A172 (cell line): ENCODE measurements around the gene PVALEF. TPM values are rescaled to one million over a fixed set of nuclear protein-coding genes. Genes with fewer than 3 reads are reported as not detected.

Experiments
- DNase-seq: peaks from one replicate; pipeline ENCODE4 v3.0.0-alpha.2; 2015; ENCODE audit warnings: low spot score
- total RNA-seq: library from RNA; depleted of rRNA; stranded (reverse); fragments of >200 nt; shearing (Covaris generic); gene quantifications from 2 replicates; pipeline ENCODE4 v1.2.3, GENCODE V29; 2014

PVALEF gene
- total RNA-seq, 1 experiment from 2014 or later, result not detected

DNA sequence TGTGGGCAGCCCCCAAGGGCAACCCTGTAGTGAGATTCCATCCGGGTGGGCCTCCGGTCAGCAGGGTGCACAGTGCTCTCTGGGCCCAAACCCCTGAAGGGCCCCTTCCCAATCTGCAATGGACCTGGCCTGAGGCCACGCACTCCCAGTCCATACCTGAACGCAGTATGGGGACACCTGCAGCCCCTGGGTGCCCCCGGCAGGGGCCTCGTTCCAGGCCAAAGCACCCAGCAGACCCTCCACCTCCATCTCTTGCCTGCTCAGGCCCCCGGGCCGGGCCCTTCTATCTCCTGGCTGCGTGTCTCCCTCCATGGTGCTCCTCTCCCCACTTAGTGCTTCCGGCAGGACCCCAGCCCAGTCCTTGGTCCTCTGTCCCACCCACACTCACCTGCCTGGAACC lies 18.0 kb downstream of the PVALEF start:
- no peak for DNase-seq

DNA sequence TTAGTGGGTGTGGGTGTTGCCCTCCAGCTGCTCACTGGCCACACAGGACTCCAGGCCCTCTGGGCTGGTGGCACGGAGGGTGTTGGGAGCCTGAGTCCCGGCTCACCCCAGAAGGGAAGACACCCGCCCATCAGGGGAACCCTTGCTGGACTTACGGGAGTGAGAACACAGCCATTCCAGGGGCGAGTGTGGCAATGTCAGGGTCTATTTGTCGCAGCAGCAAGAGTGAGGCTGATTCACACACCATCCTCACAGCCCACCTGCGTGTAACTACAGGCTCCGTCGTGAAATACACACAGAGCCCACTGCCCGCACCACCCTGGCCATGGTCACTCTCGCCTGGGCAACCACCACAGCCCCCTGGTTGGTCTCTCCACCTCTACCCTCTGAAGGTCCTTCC lies 18.5 kb downstream of the PVALEF start:
- DNase-seq, result no peak

DNA sequence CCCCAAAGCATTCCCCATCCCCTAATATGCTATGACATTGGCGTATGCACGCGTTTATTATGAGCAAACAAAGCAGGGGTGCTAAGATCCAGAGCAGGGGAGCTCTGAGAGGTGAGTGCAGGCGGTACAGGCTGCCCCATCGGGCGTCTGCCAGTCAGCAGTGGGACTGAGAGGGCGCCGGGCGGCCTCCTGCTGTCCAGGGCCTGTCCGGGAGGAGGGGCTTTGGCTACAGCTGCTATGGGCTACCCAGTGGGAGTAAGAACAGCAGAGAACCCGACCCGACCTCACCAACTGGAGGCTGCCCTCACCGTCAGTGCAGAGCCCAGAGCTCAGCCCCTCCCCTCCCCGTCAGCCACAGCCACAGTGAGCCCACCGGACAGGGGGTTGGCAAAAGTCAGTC lies 19.2 kb downstream of the PVALEF start:
- DNase-seq, result no peak

DNA sequence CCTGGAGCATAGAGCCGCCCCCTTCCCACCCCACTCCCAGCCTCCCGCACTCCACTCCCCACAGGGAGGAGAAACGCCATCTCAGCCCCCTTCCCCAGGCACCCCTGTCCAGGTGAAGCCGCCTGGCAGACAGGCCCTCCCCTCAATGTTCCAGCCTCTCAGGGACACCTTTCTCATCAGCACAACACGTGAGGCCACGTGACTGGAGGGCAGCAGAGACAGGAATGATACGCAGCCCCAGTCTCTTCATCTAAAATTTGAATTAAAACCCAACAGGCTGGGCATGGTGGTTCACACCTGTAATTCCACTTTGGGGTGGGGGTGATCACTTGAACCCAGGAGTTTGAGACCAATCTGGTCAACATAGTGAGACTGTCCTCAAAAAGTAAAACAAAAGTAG lies 20.9 kb downstream of the PVALEF start:
- DNase-seq, result no peak

DNA sequence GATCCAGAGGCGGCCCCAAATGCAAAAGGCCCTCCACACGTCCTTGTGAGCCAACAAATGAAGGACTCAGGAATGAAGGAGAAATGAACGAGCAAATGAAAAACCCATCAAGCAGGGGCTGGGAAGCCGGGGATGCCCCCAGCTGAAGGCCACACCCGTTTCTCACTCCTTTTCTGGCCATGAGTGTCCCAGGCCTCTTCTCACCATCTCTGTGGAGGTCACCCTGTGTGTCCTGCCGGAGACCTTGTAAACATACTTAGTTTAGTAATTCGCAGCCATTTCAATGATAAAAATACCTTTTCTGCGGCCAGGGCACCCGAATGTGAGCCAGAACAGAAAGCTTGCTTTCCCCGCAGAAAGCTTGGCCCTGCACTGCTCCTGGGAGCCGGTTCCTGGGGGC lies 21.8 kb downstream of the PVALEF start:
- no peak for DNase-seq

DNA sequence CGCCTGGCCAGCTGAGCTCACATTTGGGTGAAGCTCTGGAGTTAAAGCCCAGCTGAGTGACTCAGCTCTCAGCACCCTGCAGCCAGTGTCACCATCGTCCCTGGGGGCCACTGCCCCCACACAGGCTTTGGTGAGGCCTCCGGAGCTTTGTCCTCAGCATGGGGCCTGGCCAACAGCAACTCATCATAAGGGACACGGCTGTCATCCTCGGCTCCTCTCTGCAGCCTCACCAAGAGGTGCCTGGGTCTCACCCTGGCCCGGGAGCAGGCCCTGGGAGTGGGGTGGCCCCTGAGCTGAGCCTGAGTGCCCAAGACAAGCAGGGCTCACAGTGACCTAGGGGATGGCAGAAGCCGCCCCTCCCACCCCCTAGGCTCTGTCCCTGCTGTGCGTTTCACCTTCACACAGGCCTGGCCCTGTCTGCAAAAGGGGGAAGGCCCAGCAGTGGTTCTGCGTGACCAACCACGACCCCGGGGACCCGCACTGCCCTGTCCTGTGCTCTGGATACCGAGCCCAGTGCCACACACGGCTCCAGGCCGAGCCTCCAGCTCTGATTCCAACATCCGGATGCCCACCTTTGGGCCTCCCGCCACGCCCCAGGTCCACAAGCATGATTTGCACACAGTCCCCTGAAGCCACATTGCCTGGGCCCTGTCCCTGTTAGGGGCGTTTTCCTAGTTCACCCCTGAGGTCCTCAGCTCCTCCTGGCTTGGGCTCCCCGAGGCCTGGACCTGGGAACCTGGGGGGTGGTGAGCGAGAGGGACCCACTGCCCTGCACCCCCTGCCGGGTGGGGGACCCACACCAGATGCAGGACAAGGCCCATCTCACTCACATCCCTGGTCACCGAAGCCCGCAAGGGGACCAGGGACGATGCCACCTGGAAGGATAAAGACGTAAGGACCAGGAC lies 22.5 kb downstream of the PVALEF start:
- no peak for DNase-seq

DNA sequence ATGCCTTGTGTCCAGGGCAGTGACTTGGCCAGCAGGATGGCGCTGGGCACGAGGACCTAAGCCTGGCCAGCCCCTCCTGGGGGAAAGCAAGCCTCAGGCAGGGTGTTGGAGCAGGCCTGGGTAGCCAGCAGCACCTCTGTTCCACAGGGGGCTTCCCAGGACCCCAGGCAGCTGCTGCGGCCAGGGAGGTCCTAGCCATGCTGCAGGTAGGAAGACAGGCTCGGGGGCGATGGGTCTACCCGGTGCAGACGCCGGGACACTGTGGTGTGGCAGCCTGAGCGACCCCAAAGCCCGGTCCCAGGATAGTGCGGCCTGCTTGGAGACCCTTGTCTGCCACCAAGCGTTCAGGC lies 23.2 kb downstream of the PVALEF start:
- DNase-seq, result no peak

DNA sequence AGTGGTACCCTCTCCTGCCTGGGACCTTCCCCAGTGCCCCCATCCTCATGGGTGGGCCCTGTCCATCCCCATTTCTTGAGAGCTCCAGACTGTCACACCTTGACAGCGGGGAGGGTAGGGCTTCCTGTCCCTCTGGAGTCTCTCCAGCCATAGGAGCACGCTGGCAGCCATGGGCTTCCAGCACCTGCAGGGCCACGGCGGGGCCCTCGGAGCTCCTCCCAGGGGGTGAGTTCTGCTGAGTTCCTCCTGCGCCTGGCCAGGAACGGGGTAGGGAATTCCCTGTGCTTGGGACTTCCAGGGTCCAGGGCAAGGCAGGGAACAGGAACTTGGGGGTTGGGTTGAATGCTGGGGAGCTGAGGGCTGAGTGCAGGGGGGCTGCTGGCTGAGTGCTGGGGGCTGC lies 23.7 kb downstream of the PVALEF start:
- DNase-seq, result no peak

DNA sequence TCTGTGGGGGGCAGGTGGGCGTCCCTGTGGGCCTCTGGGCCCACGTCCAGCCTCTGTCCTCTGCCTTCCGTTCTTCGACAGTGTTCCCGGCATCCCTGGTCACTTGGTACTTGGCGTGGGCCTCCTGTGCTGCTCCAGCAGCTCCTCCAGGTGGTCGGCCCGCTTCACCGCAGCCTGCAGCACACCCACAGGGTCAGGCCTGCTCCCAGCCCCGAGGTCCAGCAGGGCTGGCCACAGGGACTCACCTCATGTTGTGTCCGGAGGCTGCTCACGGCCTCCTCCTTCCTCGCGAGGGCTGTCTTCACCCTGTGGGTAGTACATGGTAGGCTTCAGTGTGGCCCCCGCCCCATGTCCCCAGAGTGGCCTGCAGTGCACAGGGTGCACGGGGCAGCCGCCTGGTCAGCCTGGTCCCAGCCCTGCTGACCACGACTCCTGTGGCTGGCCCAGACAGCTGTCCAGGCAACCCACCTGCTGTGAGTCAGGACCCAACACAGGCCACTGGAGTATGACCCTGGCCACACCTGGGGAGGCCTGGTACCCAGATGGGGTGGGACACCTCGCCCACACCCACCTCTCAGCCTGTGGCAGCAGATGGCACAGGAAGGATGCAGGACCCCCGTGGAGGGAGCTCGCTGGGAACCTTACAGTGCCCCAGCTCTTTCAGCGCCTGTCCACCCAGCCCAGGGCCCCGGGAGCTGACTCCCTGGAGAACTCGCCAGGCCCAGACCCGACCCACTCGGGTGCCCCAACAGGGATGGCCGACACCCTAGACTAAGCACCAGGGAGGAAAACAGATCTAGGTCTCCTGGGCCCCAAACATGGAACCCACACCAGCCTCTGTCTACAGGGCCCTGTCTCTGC lies 24.6 kb downstream of the PVALEF start:
- no peak for DNase-seq

DNA sequence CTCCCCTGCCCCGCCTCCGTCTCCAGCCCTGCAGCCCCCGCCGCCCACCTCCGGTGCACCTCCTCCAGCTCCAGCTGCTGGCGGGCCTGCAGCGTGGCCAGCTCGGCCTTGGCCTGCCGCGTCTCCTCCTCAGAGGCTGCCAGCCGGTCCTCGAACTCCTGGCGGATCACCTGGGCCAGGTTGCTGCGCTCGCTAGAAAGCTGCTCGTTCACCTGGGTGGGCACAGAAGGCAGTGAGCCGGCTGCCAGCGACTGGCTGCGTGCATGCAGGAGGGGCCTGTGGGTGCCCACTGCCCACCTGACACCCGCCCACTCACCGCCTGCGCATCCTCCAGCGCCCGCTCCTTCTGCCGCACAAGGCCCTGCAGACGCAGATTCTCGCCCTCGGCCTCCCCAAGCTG lies 25.3 kb downstream of the PVALEF start:
- DNase-seq, result no peak

DNA sequence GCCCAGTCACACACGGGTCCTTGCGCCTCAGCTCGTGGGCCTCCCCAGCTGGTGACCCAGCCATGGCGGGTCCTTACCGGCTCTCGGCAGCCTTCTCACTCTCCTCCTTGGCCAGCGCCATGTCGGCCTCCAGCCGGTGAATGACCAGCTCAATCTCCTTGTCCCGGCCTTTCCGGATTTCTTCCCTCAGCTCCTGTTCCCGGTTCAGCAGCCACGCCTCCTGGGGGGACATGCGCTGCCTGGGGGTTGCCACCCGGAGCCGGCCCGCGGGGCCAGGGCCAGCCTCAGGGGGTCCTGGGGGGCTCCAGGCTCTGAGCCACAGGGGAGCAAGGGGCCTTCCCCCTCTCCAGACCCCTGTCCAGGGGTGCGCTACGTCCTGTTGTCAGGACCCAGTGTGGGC lies 25.8 kb downstream of the PVALEF start:
- DNase-seq, result no peak

DNA sequence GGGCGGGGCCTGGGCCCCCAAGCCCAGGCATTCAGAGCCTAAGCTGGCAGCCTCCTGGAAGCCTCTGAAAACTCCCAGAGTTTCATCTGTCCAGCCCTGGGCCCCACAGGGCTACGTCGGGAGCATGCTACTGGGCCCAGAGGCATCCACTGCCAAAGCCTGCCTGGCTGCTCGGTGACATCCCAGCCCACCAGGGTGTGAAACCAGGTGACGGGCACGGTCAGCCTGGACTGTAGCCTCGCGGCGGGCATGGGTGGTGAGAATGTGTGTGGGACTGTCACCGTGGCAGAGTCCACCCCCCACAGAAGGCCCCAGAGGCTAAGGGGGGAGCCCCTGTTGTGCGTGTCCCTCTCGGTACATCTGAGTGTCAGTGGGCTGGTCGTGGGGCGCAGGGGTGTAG lies 26.3 kb downstream of the PVALEF start:
- no peak for DNase-seq

DNA sequence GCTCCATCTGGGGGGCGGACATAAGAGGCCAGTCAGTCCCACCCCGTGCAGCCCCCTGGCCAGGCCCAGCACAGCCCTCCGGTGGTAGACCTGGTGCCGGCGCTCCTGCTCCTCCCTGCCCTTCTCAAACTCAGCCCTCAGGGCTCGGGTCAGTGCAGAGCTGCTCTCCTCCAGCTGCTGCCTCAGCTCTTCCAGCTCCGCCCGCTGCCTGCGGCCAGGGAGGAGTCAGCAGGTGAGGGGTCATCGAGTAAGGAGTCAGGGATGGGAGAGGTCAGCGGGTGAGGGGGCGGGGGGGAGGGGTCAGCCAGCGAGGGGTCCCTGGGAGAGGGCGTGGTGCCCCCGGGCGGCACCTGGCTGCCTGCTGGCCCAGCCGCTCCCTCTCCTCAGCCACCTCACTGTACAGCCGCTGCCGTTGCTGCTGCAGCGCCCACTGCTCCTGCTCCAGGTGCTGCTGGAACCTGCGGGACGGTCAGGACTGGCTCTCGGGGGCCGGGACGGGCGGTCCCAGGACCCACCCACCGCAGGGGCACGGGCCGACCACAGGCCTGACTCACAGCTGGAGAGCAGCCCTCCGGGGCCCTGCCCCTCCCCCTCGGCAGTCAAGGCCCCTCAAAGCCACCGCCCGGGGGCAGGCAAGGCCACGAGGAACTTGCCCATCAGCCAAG lies 27.2 kb downstream of the PVALEF start:
- no peak for DNase-seq

DNA sequence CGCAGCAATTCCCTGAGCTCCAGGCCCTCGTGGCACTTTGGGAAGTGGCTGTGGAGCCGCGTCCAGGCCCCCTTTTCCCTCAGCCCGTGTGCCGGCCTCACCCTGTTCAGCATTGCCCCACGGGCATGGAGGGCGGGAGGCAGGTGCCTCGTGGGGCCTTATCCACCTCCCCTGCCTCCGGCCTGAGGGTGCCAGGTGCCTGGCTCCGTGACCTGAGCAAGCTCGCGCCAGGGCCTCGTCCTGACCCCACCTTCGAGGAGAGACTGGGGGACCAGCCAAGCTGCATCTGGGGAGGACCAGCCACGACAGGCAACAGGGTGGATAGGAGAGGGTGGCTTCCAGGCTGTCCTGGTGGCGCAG lies 27.7 kb downstream of the PVALEF start:
- no peak for DNase-seq

DNA sequence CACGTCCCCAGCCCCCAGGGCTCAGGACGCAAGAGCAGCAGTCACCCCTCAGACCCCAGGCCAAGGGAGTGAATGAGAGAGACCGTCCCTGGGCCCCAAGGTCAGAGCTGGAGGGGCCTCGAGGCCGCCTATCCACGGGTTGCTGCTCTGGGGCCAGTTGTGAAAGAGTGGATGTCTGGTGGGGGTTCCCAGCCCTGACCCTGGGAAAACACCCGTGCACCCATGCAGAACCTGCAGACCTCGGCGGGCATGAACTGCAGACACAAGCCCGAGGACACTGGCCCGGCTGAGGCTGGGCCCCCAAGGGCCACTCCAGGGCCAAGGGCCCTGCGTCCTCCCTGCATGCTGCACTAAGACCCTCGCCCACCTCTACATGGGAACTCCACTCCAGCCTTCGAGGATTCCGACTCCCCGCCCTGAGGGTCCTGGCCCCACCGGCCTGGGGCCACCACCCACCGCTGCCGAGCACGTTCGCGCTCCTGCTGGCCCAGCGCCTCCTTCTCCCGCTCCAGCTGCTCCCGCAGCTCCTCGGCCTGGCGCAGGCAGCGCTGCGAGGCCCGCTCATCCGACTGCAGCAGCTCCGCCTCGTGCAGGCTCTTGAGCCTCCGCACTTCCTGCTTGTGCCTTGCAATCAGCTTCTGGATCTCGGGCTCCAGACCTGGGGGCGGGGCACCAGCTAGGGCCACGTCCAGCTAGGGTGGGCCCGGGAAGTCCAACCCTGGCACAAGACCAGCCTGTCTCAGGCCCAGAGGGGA lies 28.3 kb downstream of the PVALEF start:
- DNase-seq, result no peak

DNA sequence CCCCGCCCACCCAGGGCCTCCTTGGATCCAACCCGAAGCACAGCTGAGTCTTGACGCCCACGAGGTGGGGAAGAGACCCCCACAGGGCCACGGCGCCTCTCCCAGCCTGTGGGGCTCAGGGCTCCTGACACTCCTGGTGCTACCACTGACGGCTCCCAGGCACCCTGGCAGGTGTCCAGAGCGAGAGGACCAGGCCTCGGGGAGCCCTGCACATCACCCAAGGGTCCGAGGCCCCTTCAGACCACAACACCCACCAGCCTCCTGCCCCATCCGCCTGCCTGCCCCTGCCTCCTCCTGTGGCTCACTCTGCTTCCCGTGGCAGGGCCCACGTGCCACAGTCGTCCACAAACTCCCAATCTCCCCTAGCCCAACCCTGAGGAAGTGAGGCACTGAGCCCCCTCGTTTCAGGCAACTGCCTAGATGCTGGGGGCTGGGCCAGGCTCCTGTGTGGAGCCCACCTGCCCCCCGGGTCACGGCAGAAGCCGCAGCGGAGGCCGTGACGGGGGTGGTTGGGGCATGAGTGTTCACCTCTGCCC lies 29.0 kb downstream of the PVALEF start:
- no peak for DNase-seq

DNA sequence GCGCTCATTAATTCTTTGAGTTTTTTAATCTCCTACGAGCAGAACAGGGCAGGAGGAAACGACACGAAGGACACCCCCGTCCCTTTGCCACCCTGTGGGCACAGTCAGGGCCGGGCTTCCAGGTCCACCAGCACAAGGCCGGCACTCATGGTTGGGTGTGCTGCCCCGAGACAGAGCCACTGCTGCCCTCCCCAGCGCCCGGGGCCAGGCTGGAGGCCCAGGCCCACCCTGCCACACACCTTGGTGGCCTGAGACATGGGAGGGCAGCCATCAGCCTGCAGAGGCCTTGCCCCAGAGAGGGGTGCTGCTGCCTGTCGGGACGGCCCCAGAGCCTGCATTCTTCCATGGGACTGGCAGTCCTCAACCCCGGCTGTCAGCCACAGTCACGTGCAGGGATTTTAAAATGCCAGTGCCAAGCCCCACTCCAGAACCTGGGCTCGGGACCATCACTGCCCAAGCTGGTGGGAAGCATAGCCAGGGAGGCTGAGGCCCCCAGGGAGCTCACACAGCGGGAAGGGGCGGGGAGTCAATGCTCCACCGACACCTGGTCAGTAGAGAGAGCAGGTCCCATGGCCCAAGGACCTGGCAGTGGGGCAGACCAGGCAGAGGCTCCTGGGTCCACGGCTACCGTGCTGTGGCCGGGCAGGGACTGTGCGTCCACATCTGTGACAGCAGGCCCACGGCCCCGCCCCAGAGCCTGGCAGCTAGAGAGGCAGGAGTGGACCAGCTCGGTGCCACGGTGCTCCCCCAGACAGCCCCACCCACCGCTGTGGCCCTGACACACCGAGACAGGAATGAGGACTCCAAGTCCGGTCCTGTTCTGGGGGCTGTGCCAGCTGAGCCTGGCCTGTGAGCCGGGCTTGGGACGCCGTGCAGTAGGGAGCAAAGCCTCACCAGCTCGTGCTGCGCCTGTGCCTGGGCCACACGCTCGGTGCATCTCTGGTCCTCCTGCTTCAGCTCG lies 29.9 kb downstream of the PVALEF start:
- no peak for DNase-seq

DNA sequence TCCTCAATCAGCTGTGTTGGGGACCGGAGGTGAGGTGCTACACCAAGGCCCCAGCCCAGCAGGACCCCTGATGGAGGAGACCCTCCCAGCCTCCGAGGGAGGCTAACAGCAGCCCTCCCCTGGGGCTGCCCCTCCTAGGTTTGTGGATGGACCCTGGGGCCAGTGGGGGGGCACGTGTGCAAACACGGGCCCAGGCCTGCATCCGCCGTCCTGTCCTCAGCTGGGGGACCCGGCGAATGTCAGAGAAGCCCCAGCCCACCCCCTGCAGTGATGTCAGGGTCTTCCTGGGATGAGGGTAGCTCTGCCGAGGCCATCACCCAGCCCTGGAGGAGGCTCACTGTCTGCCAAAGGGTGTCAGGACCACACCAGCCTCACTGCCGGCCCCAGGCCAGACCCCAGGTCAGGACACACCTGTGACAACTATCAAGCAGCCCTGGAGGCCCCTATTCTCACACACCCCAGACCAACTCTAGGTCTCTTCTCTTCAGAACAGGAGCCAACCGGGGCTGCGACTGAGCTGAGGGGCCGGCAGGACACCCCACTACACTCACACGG lies 30.7 kb downstream of the PVALEF start:
- DNase-seq, result no peak

DNA sequence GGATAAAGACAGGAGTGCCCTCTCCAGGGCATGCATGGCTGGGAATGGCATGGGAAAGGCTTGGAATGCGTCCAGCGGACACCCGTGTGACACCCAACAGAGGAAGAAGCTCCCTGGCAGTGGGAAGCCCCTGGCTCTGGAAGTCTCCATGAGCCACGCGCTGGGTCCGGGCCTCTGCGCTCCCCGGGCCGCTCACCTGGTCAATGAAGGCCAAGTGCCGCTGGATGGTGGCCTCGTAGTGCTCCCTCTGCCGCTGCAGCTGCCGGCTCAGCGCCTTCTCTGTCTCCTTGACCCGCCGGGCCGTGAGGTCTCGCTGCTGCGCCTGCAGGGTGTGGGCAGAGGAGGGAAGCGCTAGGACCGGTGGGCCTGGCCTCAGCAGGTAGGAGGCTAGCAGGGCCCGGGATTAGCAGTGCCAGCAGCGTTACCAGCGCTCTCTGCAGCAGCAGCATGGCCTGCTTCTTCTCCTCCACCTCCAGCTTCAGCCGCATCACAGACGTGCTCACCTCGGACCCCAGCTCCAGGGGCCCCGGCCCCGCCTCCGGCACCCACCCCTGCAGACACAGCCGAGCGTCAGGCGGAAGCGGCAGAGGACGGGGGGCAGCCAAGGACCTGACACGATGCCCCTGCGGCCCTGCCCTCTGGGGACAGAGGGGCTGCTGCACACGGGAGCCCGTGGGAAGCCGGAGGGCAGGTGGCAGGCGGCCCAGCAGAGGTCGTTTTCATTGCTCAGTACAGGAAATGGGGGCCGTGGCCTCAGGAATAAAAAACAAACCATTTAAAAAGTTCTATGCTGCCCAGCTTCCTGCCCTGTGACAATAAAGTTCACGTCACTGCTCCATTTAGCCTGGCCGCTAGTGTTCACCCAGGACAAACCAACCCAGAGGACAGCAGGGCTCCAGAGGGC lies 31.4 kb downstream of the PVALEF start:
- no peak for DNase-seq
